ENCODE measurements around the gene TSPAN18.
A peak's percentile ranks its signal among the peaks of the same experiment; 100 is the strongest.

TSPAN18 gene

DNA sequence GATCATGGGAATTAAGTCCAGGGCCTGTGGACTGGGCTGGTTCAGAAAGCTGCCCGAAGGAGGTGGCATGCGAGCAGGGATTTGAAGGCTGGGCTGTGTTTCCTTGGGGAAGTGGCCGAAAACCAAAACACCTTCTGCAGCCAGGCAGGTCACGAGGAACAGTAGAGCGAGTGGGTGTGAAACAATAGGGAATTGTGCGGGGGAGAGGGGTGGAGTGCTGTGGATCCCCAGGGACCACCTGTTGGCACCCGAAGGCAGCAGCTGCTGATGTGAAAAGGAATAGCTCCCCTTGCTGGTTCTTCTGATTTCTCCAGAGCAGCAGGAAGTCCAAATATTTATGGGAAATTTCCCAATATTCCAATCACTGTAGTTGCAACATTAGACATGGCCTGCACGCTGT lies 199.3 kb downstream of the TSPAN18 start:
- H3K27me3 Mint-ChIP-seq: no peaks in the 10 kb centered on the region
- H3K27ac Mint-ChIP-seq: no peak overlapping the region
- no peaks in the 10 kb centered on the region for H3K36me3 Mint-ChIP-seq
- H3K4me1 Mint-ChIP-seq: no peaks in the 10 kb centered on the region
- no peak overlapping the region for H3K4me3 Mint-ChIP-seq
- H3K9me3 Mint-ChIP-seq: no peaks in the 10 kb centered on the region

DNA sequence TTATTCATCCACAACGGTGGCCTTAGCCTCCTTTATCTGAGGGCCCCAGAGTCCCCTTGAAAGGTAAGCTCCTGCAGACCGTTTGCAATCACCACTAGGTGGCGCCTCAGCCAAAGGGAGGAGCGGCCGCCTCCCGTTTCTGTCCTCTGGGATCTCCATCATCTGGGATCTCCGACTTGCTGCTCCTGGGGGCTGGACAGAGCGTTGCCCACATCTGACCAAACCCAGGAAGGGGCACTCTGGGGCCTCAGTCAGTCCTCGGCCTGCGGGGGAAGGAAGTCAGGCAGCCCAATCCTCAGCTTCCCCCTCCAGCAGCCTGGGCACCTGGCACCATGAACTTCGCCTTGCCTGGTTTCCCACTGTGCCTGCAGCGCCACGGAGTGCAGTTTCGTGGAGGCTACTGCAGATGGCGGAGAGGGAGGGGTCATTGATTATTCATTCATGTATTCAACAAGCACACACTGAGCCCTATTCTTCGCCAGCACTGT lies 200.5 kb downstream of the TSPAN18 start:
- Mint-ChIP-seq H3K4me3 (no peak overlapping the region), H3K4me1 (no peaks in the 10 kb centered on the region), H3K27ac (no peak overlapping the region), H3K36me3 (no peaks in the 10 kb centered on the region), H3K27me3 (no peaks in the 10 kb centered on the region), H3K9me3 (no peaks in the 10 kb centered on the region)

DNA sequence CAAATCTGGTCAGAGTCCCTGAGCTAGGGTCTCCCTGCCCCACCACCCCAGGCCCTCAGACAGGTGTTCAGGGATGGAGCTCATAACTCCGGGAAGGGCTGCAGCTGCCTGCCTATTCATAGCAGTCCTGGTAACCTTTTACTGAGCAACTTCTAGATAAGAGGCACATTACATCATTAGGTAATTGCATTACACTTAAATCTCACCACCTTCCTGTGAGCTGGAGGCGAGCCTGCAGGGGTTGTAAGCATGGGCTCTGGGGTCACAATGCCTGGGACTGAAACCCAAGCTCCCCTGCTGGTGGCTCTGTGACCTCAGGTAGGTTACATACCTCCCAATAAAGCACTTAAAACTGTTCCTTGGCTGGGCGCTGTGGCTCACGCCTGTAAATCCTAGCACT lies 201.4 kb downstream of the TSPAN18 start:
- no peak overlapping the region for H3K4me3 Mint-ChIP-seq
- H3K36me3 Mint-ChIP-seq: no peaks in the 10 kb centered on the region
- H3K9me3 Mint-ChIP-seq: no peaks in the 10 kb centered on the region
- H3K27me3 Mint-ChIP-seq: no peaks in the 10 kb centered on the region
- H3K27ac Mint-ChIP-seq: no peak overlapping the region
- no peaks in the 10 kb centered on the region for H3K4me1 Mint-ChIP-seq

DNA sequence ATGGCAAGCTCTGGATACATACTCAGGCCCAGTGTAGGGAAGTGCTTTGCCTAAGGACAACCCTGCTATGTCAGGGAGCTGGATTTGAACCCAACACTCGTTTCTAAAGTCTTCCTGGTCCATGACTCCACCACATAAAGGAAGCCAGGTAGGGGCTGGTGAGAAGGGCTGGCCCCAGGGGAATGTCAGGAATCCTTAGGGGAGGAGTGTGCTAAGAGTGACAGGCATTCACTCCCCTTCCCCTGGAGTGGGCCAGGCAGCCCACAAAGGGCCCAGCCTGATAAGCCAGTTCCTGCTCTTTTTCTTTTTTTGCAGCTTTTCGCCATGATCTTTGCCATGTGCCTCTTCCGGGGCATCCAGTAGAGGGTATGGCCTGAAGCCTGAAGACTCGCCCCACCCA lies 202.1 kb downstream of the TSPAN18 start:
- H3K36me3 Mint-ChIP-seq: no peaks in the 10 kb centered on the region
- H3K27me3 Mint-ChIP-seq: no peaks in the 10 kb centered on the region
- H3K27ac Mint-ChIP-seq: peak overlapping the region; percentile 35
- no peak overlapping the region for H3K4me3 Mint-ChIP-seq
- H3K4me1 Mint-ChIP-seq: no peaks in the 10 kb centered on the region
- H3K9me3 Mint-ChIP-seq: no peaks in the 10 kb centered on the region

GRCh38 chr11:44930588-44931302 lies 204.0 kb downstream of the TSPAN18 start:
- no peaks in the 10 kb centered on the region for H3K36me3 Mint-ChIP-seq
- H3K27me3 Mint-ChIP-seq: no peaks in the 10 kb centered on the region
- no peaks in the 10 kb centered on the region for H3K9me3 Mint-ChIP-seq
- no peak overlapping the region for H3K27ac Mint-ChIP-seq
- no peaks in the 10 kb centered on the region for H3K4me1 Mint-ChIP-seq
- H3K4me3 Mint-ChIP-seq: no peak overlapping the region

GRCh38 chr11:44931466-44931865 lies 204.7 kb downstream of the TSPAN18 start:
- H3K27me3 Mint-ChIP-seq: no peaks in the 10 kb centered on the region
- H3K4me3 Mint-ChIP-seq: no peak overlapping the region
- no peak overlapping the region for H3K27ac Mint-ChIP-seq
- no peaks in the 10 kb centered on the region for H3K9me3 Mint-ChIP-seq
- no peaks in the 10 kb centered on the region for H3K4me1 Mint-ChIP-seq
- no peaks in the 10 kb centered on the region for H3K36me3 Mint-ChIP-seq

DNA sequence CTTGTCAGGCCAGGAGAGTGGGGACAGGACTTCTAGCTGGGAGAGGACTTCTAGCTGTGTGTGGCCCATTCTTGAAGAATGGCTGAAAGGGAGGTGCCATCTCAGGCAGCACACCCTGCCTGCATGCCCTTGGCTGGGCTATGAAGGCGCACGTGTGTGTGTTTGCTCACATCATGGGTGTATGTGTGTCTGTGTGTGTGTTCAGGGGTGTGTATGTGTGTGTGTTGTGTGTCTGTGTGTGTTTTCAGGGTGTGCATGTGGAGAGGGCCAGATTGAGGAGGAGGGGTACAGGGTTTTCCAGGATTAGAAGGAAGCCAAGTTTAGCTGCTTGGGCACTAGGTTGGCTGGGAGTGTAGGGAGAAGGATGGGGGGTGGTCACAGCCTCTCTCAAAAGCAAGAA lies 207.3 kb downstream of the TSPAN18 start:
- no peak overlapping the region for H3K4me3 Mint-ChIP-seq
- no peaks in the 10 kb centered on the region for H3K36me3 Mint-ChIP-seq
- no peak overlapping the region for H3K27ac Mint-ChIP-seq
- no peaks in the 10 kb centered on the region for H3K9me3 Mint-ChIP-seq
- H3K4me1 Mint-ChIP-seq: no peaks in the 10 kb centered on the region
- no peaks in the 10 kb centered on the region for H3K27me3 Mint-ChIP-seq

- Mint-ChIP-seq H3K4me3 (no peak overlapping the region), H3K27me3 (no peaks in the 10 kb centered on the region), H3K9me3 (no peaks in the 10 kb centered on the region), H3K27ac (no peak overlapping the region), H3K36me3 (no peaks in the 10 kb centered on the region), H3K4me1 (no peaks in the 10 kb centered on the region)
Observed at GRCh38 chr11:44934735-44935250, 208.0 kb downstream of the TSPAN18 start.

GRCh38 chr11:44936525-44936924 lies 209.8 kb downstream of the TSPAN18 start:
- Mint-ChIP-seq H3K4me1 (no peaks in the 10 kb centered on the region), H3K9me3 (no peaks in the 10 kb centered on the region), H3K27me3 (no peaks in the 10 kb centered on the region), H3K27ac (no peak overlapping the region), H3K4me3 (no peak overlapping the region), H3K36me3 (no peaks in the 10 kb centered on the region)

DNA sequence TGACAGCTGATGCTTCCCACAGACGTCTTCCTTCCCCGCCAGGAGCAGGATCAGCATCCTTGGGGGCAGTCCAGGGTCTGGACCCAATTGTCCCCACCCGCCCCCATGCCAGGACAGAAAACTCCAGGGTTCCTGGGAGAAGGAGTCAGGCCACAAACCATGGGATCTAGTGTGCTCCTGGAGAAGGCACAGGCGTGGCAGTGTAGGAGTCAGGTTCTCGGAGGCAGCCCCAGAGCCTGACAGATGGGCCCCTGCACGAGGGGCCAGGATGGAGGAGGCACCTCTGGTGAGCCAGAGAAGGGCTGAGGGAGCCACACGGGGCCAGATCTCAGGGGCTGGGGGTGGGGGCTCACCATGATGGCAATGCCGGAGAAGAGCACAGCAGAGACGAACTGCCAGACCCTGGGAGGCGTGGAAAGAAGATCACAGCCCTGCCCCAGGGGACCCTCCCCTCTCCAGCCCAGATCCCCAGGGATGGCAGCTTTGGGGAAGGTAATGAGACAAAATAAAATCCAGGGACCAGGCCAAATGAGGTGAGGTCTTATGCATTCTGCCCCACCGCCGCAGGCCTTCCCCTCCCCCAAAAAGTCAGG lies 210.3 kb downstream of the TSPAN18 start:
- H3K36me3 Mint-ChIP-seq: no peaks in the 10 kb centered on the region
- no peak overlapping the region for H3K27ac Mint-ChIP-seq
- H3K4me3 Mint-ChIP-seq: no peak overlapping the region
- H3K9me3 Mint-ChIP-seq: no peaks in the 10 kb centered on the region
- no peaks in the 10 kb centered on the region for H3K4me1 Mint-ChIP-seq
- no peaks in the 10 kb centered on the region for H3K27me3 Mint-ChIP-seq

DNA sequence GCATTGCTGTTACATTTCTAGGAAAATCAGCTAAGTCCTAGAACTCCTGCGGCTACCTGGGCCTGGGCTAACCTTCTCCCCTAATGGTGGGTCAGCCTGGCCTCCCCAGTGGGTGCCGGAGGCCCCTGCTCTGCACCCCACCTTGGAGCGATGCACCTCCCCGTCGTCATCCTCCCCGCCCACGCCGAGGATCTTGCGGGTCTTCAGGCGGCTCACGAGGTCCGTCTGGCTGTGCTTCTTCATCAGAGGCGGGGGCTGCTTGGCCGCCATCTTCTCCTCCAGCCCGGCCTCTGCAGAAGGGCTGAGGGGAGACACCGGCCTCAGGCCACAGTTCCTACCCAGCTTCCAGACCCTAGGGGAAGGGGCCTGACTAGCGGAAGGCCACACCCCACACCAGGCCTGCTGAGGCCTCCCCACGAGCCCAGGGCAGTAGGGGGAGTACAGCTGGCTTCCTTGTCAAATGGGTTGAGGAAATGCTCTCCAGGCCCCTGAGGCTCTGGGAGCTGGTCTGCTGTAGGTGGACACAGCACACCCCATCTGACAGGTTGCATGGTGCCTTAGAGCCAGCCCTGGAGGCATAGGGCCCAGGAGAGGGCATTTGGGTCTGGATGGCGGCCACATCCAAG lies 211.4 kb downstream of the TSPAN18 start:
- Mint-ChIP-seq H3K27ac (no peak overlapping the region), H3K9me3 (no peaks in the 10 kb centered on the region), H3K27me3 (no peaks in the 10 kb centered on the region), H3K4me3 (no peak overlapping the region), H3K36me3 (no peaks in the 10 kb centered on the region), H3K4me1 (peaks cover 5% of the 10 kb centered on the region)

DNA sequence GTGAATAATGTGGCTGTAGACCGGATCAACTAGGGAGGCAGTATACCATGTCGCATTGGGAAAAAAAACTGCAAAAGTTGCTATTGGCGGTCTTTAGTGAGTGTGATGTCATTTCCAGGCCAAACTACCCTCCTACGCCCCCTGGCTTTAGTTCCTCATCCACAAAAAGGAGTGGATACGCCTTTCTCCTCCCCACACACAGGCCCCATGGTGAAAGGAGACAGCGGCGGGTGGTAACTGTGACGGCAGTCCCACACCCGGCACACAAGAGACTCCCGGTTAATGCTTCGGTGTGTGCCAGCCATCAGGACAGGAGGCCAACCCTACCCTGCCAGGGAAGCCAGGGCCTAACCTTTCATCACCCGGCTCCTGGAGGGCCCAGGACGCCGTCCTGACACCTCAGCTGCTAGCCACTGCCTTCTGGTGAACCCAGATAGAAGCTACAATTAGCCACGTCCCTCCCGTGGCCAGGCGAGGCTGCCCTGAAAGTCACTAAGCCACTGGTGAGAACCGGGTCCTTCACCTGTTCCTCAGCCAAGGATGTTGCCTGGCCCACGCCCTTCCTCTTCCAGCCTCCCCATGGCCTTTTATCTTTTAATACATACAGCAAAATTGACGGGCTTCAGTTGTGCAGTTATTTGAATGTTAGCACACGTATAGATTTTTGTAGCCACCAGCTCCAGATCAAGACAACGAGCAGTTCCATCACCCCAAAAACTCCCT lies 213.1 kb downstream of the TSPAN18 start:
- H3K4me3 Mint-ChIP-seq: no peak overlapping the region

DNA sequence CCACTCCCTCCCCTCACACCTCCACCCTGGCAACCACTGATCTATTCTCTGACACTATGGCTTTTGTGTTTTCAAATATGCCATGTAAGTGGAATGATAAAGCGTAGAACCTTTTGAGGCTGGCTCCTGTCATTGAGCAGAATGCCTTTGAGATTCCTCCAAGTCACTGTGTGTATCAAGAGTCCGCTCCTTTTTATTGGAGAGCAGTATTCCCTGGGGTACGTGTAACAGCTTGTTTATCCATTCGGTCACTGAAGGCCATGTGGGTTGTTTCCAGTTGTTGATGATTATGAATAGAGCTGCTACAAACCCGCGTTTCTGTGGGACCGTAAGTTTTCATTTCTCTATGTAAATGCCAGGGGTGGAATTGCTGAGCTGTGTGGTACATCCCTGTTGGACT lies 213.6 kb downstream of the TSPAN18 start:
- no peaks in the 10 kb centered on the region for H3K36me3 Mint-ChIP-seq
- H3K9me3 Mint-ChIP-seq: no peaks in the 10 kb centered on the region
- H3K27me3 Mint-ChIP-seq: no peaks in the 10 kb centered on the region
- H3K4me3 Mint-ChIP-seq: no peak overlapping the region
- peaks cover 11% of the 10 kb centered on the region for H3K4me1 Mint-ChIP-seq
- no peak overlapping the region for H3K27ac Mint-ChIP-seq

More for the DNA sequence above, 213.1 kb downstream of the TSPAN18 start:
- Mint-ChIP-seq H3K27me3 (no peaks in the 10 kb centered on the region), H3K9me3 (no peaks in the 10 kb centered on the region), H3K4me1 (peaks cover 11% of the 10 kb centered on the region), H3K27ac (no peak overlapping the region), H3K36me3 (no peaks in the 10 kb centered on the region)

DNA sequence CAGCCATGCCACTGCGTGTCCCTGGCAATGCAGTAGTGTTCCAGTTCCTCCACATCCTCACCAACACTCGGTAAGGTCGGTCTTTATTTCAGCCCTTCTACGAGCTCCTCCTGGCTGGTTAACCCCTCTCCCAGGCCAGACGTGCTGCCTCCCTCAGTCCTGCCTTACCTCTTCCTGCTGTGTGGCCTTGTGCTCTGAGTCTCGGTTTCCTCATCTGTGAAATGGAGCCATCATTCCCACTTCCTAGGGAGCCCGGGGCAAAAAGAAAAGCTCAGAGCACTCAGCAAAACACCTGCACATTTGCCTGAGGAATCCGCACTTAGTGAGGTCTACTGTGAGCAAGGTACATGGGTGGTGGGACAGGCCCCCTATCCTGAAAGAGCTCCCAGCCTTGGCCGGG lies 214.1 kb downstream of the TSPAN18 start:
- Mint-ChIP-seq H3K4me1 (peaks cover 11% of the 10 kb centered on the region), H3K27me3 (no peaks in the 10 kb centered on the region), H3K36me3 (no peaks in the 10 kb centered on the region), H3K9me3 (no peaks in the 10 kb centered on the region), H3K27ac (no peak overlapping the region), H3K4me3 (no peak overlapping the region)

DNA sequence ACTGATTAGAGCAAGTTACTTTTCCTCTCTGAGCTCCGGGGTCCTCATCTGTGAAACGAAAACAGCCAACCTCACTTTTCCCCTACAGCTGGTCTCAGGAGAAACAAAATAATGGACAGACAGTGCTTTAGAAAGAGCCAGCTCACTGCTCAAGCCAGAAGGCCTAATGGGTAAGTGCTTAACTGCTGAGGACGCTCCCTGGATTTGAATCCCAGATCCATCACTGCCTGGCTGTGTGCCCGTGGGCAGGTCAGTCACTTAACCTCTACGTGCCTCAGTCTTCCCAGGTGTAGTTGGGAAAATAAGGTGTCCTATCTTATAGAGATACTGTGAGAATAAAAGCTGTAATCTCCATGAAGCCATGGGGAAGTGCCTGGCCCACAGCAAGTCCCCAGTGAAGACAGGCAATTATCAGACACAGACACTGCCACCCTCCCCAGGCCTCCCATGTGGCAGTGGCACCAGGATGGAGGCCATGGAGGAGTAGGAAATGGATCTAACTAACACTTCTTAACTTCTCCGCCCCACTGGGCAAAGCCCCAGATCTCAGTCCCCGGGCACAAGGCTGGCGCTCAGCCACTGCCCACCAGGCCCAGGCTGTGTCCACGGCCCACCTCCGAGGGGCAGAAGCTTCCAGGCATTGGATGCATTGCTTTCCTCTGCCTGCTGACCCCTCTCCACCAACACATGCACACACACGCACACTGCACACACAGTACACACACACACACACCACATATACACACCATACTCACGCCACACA lies 214.7 kb downstream of the TSPAN18 start:
- Mint-ChIP-seq H3K4me3 (no peak overlapping the region), H3K4me1 (peaks cover 11% of the 10 kb centered on the region), H3K27me3 (no peaks in the 10 kb centered on the region), H3K36me3 (no peaks in the 10 kb centered on the region), H3K9me3 (no peaks in the 10 kb centered on the region), H3K27ac (no peak overlapping the region)
